DMS 273 treated with DMSO at 0.1 percent for 48 hours (cell line): ENCODE results near the gene LTB4R2.

Source experiments
- DNase-seq: peaks from one replicate; lab custom pipeline; 2025; lab: John Stamatoyannopoulos, UW

The LTB4R2 gene

GRCh38 chr14:24299255-24300191 is 10.4 kb upstream of the LTB4R2 start, which contains the start of the genes DHRS1 and NOP9:
Gene DHRS1, minus strand, starts transcription at chr14:24299780. Its CDS starts 674 bp downstream, at chr14:24299106.
Gene NOP9, plus strand, starts transcription at chr14:24299850. Its CDS starts 105 bp downstream, at chr14:24299955.
- DNase-seq: peak; percentile 60

GRCh38 chr14:24300326-24300980 is 9.5 kb upstream of the LTB4R2 start:
- no peak for DNase-seq

GRCh38 chr14:24304019-24304387 is 5.9 kb upstream of the LTB4R2 start:
- DNase-seq: no peak

GRCh38 chr14:24307156-24307574 is 2.8 kb upstream of the LTB4R2 start:
- no peak for DNase-seq

GRCh38 chr14:24307575-24308341 is 2.2 kb upstream of the LTB4R2 start, which contains the start of gene CIDEB:
Gene CIDEB, minus strand, starts transcription at chr14:24307977. Its CDS starts 119 bp downstream, at chr14:24307858.
- DNase-seq: no peak

- DNase-seq: no peak
These were observed 1.4 kb upstream of the LTB4R2 start for GRCh38 chr14:24308342-24309124.

GRCh38 chr14:24310265-24310645 is 315 bp downstream of the LTB4R2 start:
- no peak for DNase-seq

GRCh38 chr14:24310646-24311604 is 985 bp downstream of the LTB4R2 start, which contains the start of gene LTB4R:
Gene LTB4R, plus strand, starts transcription at chr14:24311502. Its CDS starts 4,150 bp downstream, at chr14:24315652.
- no peak for DNase-seq

- DNase-seq: no peak
These were observed 2.1 kb downstream of the LTB4R2 start for GRCh38 chr14:24311837-24312615.

GRCh38 chr14:24312736-24313507 is 3.0 kb downstream of the LTB4R2 start:
- DNase-seq: no peak

- DNase-seq: no peak
These were observed 4.0 kb downstream of the LTB4R2 start for GRCh38 chr14:24313913-24314312.

GRCh38 chr14:24314377-24315193 is 4.6 kb downstream of the LTB4R2 start:
- no peak for DNase-seq

GRCh38 chr14:24315243-24315806 is 5.4 kb downstream of the LTB4R2 start:
- DNase-seq: no peak

GRCh38 chr14:24315807-24316596 is 6.1 kb downstream of the LTB4R2 start:
- no peak for DNase-seq

- DNase-seq: no peak
These were observed 6.6 kb downstream of the LTB4R2 start for GRCh38 chr14:24316597-24316950.

- DNase-seq: no peak
These were observed 7.4 kb downstream of the LTB4R2 start for GRCh38 chr14:24317141-24317928.
